ENCODE measurements around the gene EPHA6. TPM values are rescaled to one million over a fixed set of nuclear protein-coding genes. Genes with fewer than 3 reads are reported as not detected.

Gene EPHA6
- total RNA-seq, 1 experiment from 2014 or later: 0.61 TPM

GRCh38 chr3:97001611-97002010 lies 187.2 kb downstream of the EPHA6 start:
- Histone ChIP-seq H2AK5ac (ENCODE audit: insufficient read length, low read length) (no peak overlapping the region), H4K5ac (ENCODE audit: insufficient read length, low read depth, low read length) (no peak overlapping the region), H3K4me2 (ENCODE audit: insufficient read depth, insufficient read length, low read length) (no peak overlapping the region), H2BK12ac (ENCODE audit: insufficient read length, low read depth, low read length) (no peak overlapping the region), H2BK120ac (ENCODE audit: low read depth, low read length, poor library complexity, severe bottlenecking) (no peak overlapping the region), H3K9ac (ENCODE audit: extremely low read depth, insufficient read length, low read length) (no peak overlapping the region), H3K79me2 (ENCODE audit: insufficient read depth, low read length) (no peaks in the 10 kb centered on the region), H4K91ac (ENCODE audit: insufficient read length, low read depth, low read length) (no peak overlapping the region), H3K27me3 (ENCODE audit: insufficient read depth, low read length) (no peaks in the 10 kb centered on the region), H3K23ac (ENCODE audit: insufficient read length, low read depth, low read length) (no peak overlapping the region), H3K18ac (ENCODE audit: insufficient read length, low read depth, low read length) (no peak overlapping the region), H4K20me1 (ENCODE audit: control insufficient read depth, insufficient read depth, insufficient read length) (no peaks in the 10 kb centered on the region), H3K23me2 (ENCODE audit: insufficient read length, low read depth, low read length, poor library complexity, severe bottlenecking) (no peaks in the 10 kb centered on the region), H3K56ac (ENCODE audit: insufficient read length, low read depth, low read length) (no peak overlapping the region), H2BK15ac (ENCODE audit: low read depth, low read length) (no peak overlapping the region), H3T11ph (ENCODE audit: low read length) (no peak overlapping the region), H3K4ac (ENCODE audit: low read depth, low read length) (no peak overlapping the region), H2BK20ac (ENCODE audit: low read depth, low read length, poor library complexity, severe bottlenecking) (no peak overlapping the region), H2BK5ac (ENCODE audit: insufficient read length, low read length) (no peak overlapping the region), H3K4me1 (ENCODE audit: insufficient read depth, low read length) (no peaks in the 10 kb centered on the region), H3K9me3 (ENCODE audit: control insufficient read depth, low read depth, low read length) (no peaks in the 10 kb centered on the region), H3K14ac (ENCODE audit: insufficient read depth, low read length) (no peak overlapping the region), H2AFZ (ENCODE audit: low read length) (no peak overlapping the region), H4K8ac (replicated peaks; ENCODE audit: insufficient read length, low read depth, low read length) (no peak overlapping the region), H3K27ac (ENCODE audit: insufficient read length, low read depth, low read length) (no peak overlapping the region), H3K79me1 (ENCODE audit: insufficient read depth, low read depth, low read length, poor library complexity, severe bottlenecking) (no peaks in the 10 kb centered on the region)
- Mint-ChIP-seq H3K4me1 (no peaks in the 10 kb centered on the region), H3K4me3 (no peak overlapping the region), H3K9me3 (peaks cover 4 to 8% of the 10 kb centered on the region in 2 experiments; a peak in 4 of 5 replicates), H3K36me3 (ENCODE audit: insufficient read depth in 1 of 3, low read depth in 3 of 3) (peaks cover 1 to 3% (median 3%) of the 10 kb centered on the region in 3 experiments; a peak in 3 of 7 replicates), H3K27ac (no peak overlapping the region), H3K27me3 (ENCODE audit: low read depth) (no peaks in the 10 kb centered on the region)
- TF ChIP-seq CTCF (conservative IDR thresholded peaks at IDR 0.05): no peak
- no peak for DNase-seq
- WGBS (ENCODE audit: extremely low coverage, insufficient read length, low lambda C conversion rate): no CpG with 5 or more reads among the region's 1 CpG
